K562 (cell line): Measurements from ENCODE around the gene ZNF319. TPM values are rescaled to one million over a fixed set of nuclear protein-coding genes. Genes with fewer than 3 reads are reported as not detected.

ENCODE experiments used
- ATAC-seq: fragments of 200-7000 bp; cut with Tn5 transposase; 3 replicates; pipeline ENCODE4 v1.9.1; 2020; ENCODE audit warnings: moderate library complexity
- BruUV-seq: library from RNA; stranded (reverse); fragments of 400-500 nt; replicated peaks from 2 replicates; lab custom pipeline; 2021; lab: Mats Ljungman, UMichigan
- CTCF ChIA-PET: fragments of 300-600 bp; formaldehyde crosslinking; extraction: SDS; loops from one replicate; lab custom pipeline; 2021; ENCODE audit warnings: low intra/inter-chr PET ratio; lab: Yijun Ruan, JAX
- POLR2A ChIA-PET: fragments of 300-600, 350-650 bp; sonication (Branson Sonifier 250); formaldehyde crosslinking; extraction: SDS; loops from one replicate; lab custom pipeline; 2021; ENCODE audit warnings: antibody characterized with exemption, inconsistent platforms; lab: Yijun Ruan, JAX
- DNase-seq, 4 experiments: peaks; one replicate each; pipeline versions ENCODE4 v3.0.0 to v3.0.0-alpha.2; 2011 to 2018; ENCODE audit warnings: low spot score in 3 of 4, mixed read lengths in 3 of 4; ENCODE audit errors: extremely low read depth in 1 of 4
- FAIRE-seq: peaks from 2 replicates; lab custom pipeline; 2011; peaks lifted over from hg19 to GRCh38; lab: Jason Lieb, UNC
- H2AFZ ChIP-seq: 2 replicates; pipeline ENCODE4 v1.6.0; 2011; ENCODE audit warnings: low read depth, low read length, control low read depth, inconsistent platforms
- H3K27ac ChIP-seq: fragments of 200-600 bp; 3 replicates; pipeline ENCODE4 v1.8.0; 2011; ENCODE audit warnings: low read depth, mild to moderate bottlenecking, control low read depth, inconsistent platforms, low read length, moderate library complexity, mixed read lengths; ENCODE audit errors: extremely low read depth
- H3K27me3 ChIP-seq, 2 experiments: fragments of 300-600 bp in 1 of 2; 2 replicates in 1 of 2; 3 replicates in 1 of 2; pipeline versions ENCODE4 v1.6.0 to v1.8.0; 2011; ENCODE audit warnings: inconsistent platforms in 2 of 2, low read length in 2 of 2, mild to moderate bottlenecking in 1 of 2, mixed read lengths in 1 of 2, moderate library complexity in 1 of 2; ENCODE audit not compliant: control insufficient read depth in 2 of 2, insufficient read depth in 2 of 2
- H3K36me3 ChIP-seq: fragments of 300-600 bp; 3 replicates; pipeline ENCODE4 v1.8.0; 2011; ENCODE audit warnings: mild to moderate bottlenecking, low read length, inconsistent platforms; ENCODE audit not compliant: control insufficient read depth, insufficient read depth
- H3K4me1 ChIP-seq, 2 experiments: fragments of 200-600 bp in 1 of 2; replicated peaks in 1 of 2; 2 replicates in 1 of 2; 3 replicates in 1 of 2; pipeline versions ENCODE4 v1.5.1 to v1.8.0; 2011; ENCODE audit warnings: inconsistent platforms in 2 of 2, low read length in 2 of 2, mild to moderate bottlenecking in 1 of 2, mixed read lengths in 1 of 2, moderate library complexity in 1 of 2; ENCODE audit not compliant: control insufficient read depth in 2 of 2, insufficient read depth in 2 of 2
- H3K4me2 ChIP-seq: 2 replicates; pipeline ENCODE4 v1.6.1; 2011; ENCODE audit warnings: low read length, control low read depth, inconsistent platforms, mixed read lengths; ENCODE audit not compliant: insufficient read depth
- H3K4me3 ChIP-seq: fragments of 200-600 bp; sonication (generic), shearing (Covaris generic); 2 replicates; pipeline ENCODE4 v1.5.1; 2016; ENCODE audit warnings: control low read depth, inconsistent platforms
- H3K79me2 ChIP-seq: fragments of 200-600 bp; 3 replicates; pipeline ENCODE4 v1.8.0; 2011; ENCODE audit warnings: low read length, inconsistent platforms; ENCODE audit not compliant: control insufficient read depth, insufficient read depth
- H3K9ac ChIP-seq, 2 experiments: 2 replicates each; pipeline versions ENCODE4 v1.6.0 to v1.6.1; 2011; ENCODE audit warnings: low read depth in 2 of 2, low read length in 2 of 2, control low read depth in 1 of 2, inconsistent platforms in 1 of 2, mild to moderate bottlenecking in 1 of 2, mixed read lengths in 1 of 2; ENCODE audit not compliant: insufficient read depth in 1 of 2
- H3K9me1 ChIP-seq: one replicate; pipeline ENCODE4 v1.6.0; 2011; ENCODE audit warnings: inconsistent platforms, mild to moderate bottlenecking, low read length, moderate library complexity; ENCODE audit not compliant: control insufficient read depth, insufficient read depth
- H3K9me3 ChIP-seq: replicated peaks from 2 replicates; pipeline ENCODE4 v1.5.1; 2011; ENCODE audit warnings: low read depth, low read length, inconsistent platforms; ENCODE audit not compliant: control insufficient read depth, insufficient read depth
- H4K20me1 ChIP-seq: replicated peaks from 2 replicates; pipeline ENCODE4 v1.6.1; 2011; ENCODE audit warnings: low read length, inconsistent platforms, mixed read lengths; ENCODE audit not compliant: control insufficient read depth, insufficient read depth
- ADNP ChIP-seq: fragments of 200-800 bp; sonication (Bioruptor generic); IDR thresholded peaks from 2 replicates; pipeline ENCODE4 v1.6.1; 2016; ENCODE audit warnings: missing genetic modification characterization, missing compliant biosample characterization
- BCOR ChIP-seq: fragments of 450-650 bp; IDR thresholded peaks from 2 replicates; pipeline ENCODE4 v1.6.1; 2016
- CREB3 ChIP-seq: fragments of 450-650 bp; conservative IDR thresholded peaks from 2 replicates; pipeline ENCODE4 v1.6.1; 2016; ENCODE audit warnings: missing genetic modification characterization, low read depth, mild to moderate bottlenecking, missing compliant biosample characterization, moderate library complexity
- ESRRA ChIP-seq: fragments of 450-650 bp; IDR thresholded peaks from 2 replicates; pipeline ENCODE4 v1.6.1; 2014; ENCODE audit warnings: low read depth, mild to moderate bottlenecking, moderate library complexity, borderline replicate concordance
- RBM25 ChIP-seq: fragments of 200-400 bp; formaldehyde crosslinking; IDR thresholded peaks from 2 replicates; pipeline ENCODE4 v1.6.1; 2018; ENCODE audit warnings: low read length, low read depth, moderate library complexity; ENCODE audit not compliant: severe bottlenecking
- SAP30 ChIP-seq: fragments of 200-600 bp; sonication (generic); IDR thresholded peaks from 2 replicates; pipeline ENCODE4 v1.6.1; 2012; ENCODE audit warnings: borderline replicate concordance, low read depth, mild to moderate bottlenecking, moderate library complexity, low read length, control low read depth, inconsistent platforms; ENCODE audit not compliant: insufficient read depth, poor library complexity, severe bottlenecking
- SMARCA5 ChIP-seq: fragments of 450-650 bp; IDR thresholded peaks from 2 replicates; pipeline ENCODE4 v1.6.1; 2016
- SMARCC2 ChIP-seq: fragments of 450-650 bp; IDR thresholded peaks from 2 replicates; pipeline ENCODE4 v1.6.1; 2017; ENCODE audit warnings: antibody characterized with exemption, moderate library complexity, mild to moderate bottlenecking, low read depth
- WGBS: fragments of 100-300 bp; shearing (Covaris generic); methylation state at CpG from one replicate; pipeline ENCODE4 v1.1.6; 2016; ENCODE audit warnings: low coverage, mixed read lengths; ENCODE audit not compliant: insufficient coverage; ENCODE audit errors: missing lambda C conversion rate; 5-methylcytosine and 5-hydroxymethylcytosine counted together
- in situ Hi-C: fragments of 300-500 bp; cut with MboI; formaldehyde crosslinking; loops from 4 replicates; pipeline ENCODE4 v1.15.0; 2018; ENCODE audit warnings: inconsistent platforms, mixed read lengths
- intact Hi-C: fragments of 100-400 bp; cut with micrococcal nuclease; formaldehyde crosslinking; loops from 2 replicates; pipeline ENCODE4 v1.14.2; 2022
- polyA plus RNA-seq, 8 experiments: library from polyadenylated mRNA; depleted of rRNA in 4 of 8; stranded (reverse) in 5 of 8; unstranded in 3 of 8; fragments of >200 nt; fragmentation: Nextera tagmentation in 2 of 8; fragmentation: Illumina TruSeq in 1 of 8; extraction: Ambion mirVana in 2 of 8; extraction: Trizol in 1 of 8; gene quantifications; 2 replicates each; pipeline versions ENCODE4 v1.2.1 to v1.2.3, GENCODE V29; 2011 to 2014; ENCODE audit warnings: inconsistent platforms in 1 of 8, missing spikeins in 1 of 8
- total RNA-seq, 7 experiments: library from RNA; depleted of rRNA in 6 of 7; stranded (reverse); fragments of >200 nt in 6 of 7; fragmentation: Illumina TruSeq in 2 of 7; extraction: Trizol in 2 of 7; gene quantifications; 2 replicates each; pipeline versions ENCODE4 v1.2.1 to v1.2.3, GENCODE V29; 2011 to 2021; ENCODE audit warnings: low replicate concordance in 1 of 7

ZNF319 gene
- total and polyA plus RNA-seq, 9 of the 15 experiments (the other 6 are each of a cell fraction or from before 2014, with no cell fraction given): 0.20 to 5.7 (median 1.4) TPM

GRCh38 chr16:57994361-57994760 lies 6.1 kb downstream of the ZNF319 start:
- BruUV-seq: no TSS peak
- peaks cover 4% of the 10 kb centered on the region for H3K9me1 ChIP-seq
- H4K20me1 ChIP-seq: peaks cover 4% of the 10 kb centered on the region
- in situ Hi-C loops: no loop called here
- H3K36me3 ChIP-seq: peaks cover 14% of the 10 kb centered on the region; the same call in 2 of the 3 replicates
- no peaks in the 10 kb centered on the region for H3K79me2 ChIP-seq
- FAIRE-seq (no peak), DNase-seq (no peak), ATAC-seq (no peak)
- WGBS: 41% methylated on average over 4 of the region's 4 CpGs
- no peaks in the 10 kb centered on the region for H3K9me3 ChIP-seq
- ChIA-PET POLR2A (interaction anchor here (0.6 to 1.4 kb wide), 2 partner anchors 17 to 432 kb away, joined by 3 to 5 read pairs; a partner anchor contains a TSS), CTCF (interaction anchor here (0.7 to 1.1 kb wide), 2 partner anchors 131 to 237 kb away, joined by 3 to 4 read pairs; no protein-coding TSS in a partner anchor)
- peaks cover 11 to 17% of the 10 kb centered on the region in 2 experiments; a peak in 4 of 5 replicates for H3K4me1 ChIP-seq
- peak overlapping the region; percentile 16; the same call in 1 of the 2 replicates for H2AFZ ChIP-seq
- H3K9ac ChIP-seq: no peak overlapping the region; a peak in 1 of 4 replicates
- no peak overlapping the region for H3K4me2 ChIP-seq
- intact Hi-C loops: loop anchor here (10.0 kb wide), 1 partner anchor 350 kb away; no protein-coding TSS in a partner anchor
- H3K27ac ChIP-seq: peak overlapping the region; percentile 34; the same call in 1 of the 3 replicates
- no peak overlapping the region for H3K4me3 ChIP-seq
- TF ChIP-seq SMARCA5 (peak; percentile 24; the same call in 1 of the 2 replicates), BCOR (peak; percentile 64; the same call in 1 of the 2 replicates), SMARCC2 (no peak), RBM25 (peak; percentile 78), CREB3 (no peak), SAP30 (no peak), ESRRA (peak; percentile 38; the same call in 1 of the 2 replicates), ADNP (tag) (0 out of 2 replicates have a peak, but pooled peaks have one; percentile 31)
- H3K27me3 ChIP-seq: no peaks in the 10 kb centered on the region
